Measurements from ENCODE around the gene CLDN22.
"Not testable (repeated sequence)": the region's sequence is repeated elsewhere in the genome, so short reads cannot be mapped to it uniquely, and the experiment has no call there.

Gene CLDN22

DNA sequence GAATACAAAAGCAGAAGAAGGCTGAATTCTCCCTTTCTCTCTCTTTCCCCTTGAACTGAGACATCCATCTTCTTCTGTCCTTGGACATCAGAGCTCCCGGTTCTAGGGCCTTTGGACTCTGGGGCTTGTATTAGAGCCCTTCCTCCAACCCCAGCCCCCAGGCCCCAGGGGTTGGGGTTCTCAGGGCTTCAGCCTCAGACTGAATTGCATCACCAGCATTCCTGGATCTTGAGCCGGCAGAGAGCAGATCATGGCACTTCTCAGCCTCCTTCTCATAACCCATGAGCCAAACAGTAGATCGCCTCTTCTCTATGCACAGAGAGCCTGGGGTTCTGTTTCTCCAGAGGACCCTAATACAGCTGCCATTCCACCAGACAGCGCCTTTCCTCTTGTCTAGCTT is 27.5 kb upstream of the CLDN22 start:
- in situ Hi-C loops (cut with MboI; ENCODE audit: low sequenced_read_pairs) = no loop called here

DNA sequence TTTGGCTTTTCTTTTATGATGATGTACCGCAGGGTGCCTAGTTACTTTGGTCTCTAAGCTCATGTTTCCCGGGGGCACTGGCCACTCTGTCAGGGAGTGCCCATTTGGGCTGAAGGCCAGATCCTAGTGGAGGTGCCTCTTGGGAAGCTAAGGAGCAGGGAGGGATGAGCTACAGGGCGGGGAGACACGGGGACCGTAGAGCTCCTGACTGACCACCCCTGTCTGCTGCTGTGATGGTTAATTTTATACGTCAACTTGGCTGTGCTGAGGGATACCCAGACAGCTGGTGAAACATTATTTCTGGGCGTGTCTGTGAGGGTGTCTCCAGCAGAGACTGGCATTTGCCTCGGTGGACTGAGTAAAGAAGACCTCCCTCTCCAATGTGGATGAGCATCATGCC is 27.1 kb upstream of the CLDN22 start:
- in situ Hi-C loops (cut with MboI; ENCODE audit: low sequenced_read_pairs) = no loop called here

DNA sequence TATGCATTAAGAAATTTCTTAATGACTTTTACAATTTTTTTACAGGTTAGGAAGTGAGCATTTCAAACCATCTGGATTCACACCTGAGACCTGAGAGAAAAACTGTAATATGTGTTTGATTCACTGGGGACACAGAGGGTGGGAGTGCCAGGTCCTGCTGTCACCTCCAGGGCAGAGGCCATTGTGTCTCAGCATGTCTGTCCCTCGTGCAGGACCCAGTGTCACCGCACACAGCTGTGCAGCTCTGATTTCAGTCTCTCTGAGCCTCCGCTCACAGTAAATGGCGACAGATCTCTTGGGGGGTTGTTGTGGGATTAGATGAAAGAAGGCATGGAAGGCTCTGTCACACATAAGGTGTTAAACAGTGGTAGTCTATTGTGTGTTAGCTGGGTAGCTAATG is 25.2 kb upstream of the CLDN22 start:
- in situ Hi-C loops (cut with MboI; ENCODE audit: low sequenced_read_pairs) = no loop called here

DNA sequence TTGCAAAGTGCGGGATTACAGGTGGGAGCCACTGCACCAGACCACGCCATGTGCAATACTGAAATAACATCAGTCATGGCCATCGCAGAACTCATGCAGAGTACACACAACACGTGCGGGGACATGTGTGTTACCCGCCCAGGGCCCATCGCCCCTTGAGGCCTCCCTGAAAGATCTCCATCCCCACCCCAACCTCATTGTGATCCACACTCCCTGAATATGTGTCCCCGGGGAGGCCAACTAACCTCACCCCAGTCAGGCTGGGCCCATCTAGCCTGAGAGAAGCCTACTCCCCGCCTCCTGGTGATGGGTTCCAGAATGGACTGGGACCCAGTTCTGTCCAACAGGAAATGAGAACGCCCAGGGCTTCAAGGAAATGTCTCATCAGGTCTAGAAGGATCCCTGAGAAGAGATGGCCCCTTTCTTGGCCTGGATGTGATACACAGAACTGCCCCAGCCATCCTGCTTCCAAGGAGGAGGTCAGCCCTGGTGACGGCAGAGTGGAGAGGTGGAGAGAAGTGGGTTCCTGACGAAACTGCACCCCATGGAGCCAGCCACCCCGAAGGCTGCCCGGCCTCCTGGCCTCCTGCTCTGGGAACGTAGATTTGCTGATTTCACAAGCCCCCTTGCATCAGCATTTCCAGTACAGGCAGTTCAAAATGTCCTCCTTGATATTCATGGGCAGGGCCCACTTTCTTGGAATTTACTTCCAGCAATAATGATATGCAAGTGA is 24.6 kb upstream of the CLDN22 start:
- in situ Hi-C loops (cut with MboI; ENCODE audit: low sequenced_read_pairs) = no loop called here

DNA sequence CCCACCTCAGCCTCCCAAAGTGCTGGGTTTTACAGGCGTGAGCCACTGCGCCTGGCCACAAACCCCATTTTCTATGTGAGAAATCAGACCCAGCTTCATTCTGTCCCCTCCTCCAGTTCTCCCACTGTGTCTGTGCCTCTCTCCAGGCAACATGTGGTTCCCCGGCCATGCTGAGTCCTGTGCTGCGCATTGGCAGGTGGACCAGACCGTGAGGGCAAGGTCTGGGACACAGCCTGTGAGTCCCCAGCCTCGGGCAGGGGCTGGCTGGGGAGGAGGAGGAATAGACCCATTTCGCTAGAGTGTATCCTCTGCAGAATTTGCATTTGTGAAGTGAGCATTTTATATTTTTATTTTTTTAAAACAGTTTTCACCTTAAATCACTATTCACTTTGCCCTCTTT is 23.7 kb upstream of the CLDN22 start:
- in situ Hi-C loops (cut with MboI; ENCODE audit: low sequenced_read_pairs) = no loop called here

DNA sequence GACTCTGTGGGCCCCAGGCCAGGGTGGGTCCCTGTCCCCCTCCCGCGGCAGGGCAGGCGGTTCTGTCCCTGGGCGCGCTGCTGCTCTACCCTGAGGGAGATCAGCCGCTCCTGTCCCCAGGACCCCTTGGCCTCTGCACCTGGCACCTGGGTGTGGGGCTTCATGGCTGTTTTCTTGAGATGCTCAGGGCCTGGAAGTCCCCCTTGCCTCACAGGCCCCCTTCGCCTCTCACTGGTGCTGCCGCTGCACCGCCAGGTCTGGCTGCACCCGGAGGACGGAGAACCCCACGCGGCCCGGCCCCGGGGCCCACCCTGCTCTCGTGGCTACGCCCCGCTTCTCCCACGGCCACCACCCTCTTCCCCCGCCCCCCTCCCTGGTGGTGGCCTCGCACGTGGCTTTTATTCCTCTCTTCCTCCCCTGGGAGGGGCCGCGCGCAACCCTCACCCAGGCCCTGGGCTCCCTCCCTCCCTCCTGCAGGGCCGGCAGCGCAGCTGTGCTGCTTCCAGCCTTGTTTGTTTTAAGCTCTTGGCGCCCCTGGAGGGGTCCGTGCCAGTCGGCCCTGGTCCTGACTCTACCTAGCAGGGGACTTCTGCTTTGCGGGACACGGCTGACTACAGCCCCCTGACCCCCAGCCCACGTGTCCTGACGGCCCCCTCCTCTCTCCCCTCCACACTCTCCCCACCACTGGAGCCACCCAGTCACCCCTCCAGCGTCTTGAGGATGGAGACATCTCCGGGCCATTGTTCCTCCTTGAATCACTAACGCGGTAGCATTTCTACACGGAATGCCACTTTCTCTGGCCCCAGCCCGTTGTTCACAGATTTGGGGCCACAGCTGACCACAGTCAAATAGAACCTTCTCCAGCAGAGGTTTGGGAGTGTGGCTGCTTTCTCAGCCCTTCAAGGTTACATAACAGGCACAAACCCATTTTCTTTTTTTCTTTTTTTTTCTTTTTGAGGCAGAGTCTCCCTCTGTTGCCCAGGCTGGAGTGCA is 22.8 kb upstream of the CLDN22 start:
- in situ Hi-C loops (cut with MboI; ENCODE audit: low sequenced_read_pairs) = no loop called here

DNA sequence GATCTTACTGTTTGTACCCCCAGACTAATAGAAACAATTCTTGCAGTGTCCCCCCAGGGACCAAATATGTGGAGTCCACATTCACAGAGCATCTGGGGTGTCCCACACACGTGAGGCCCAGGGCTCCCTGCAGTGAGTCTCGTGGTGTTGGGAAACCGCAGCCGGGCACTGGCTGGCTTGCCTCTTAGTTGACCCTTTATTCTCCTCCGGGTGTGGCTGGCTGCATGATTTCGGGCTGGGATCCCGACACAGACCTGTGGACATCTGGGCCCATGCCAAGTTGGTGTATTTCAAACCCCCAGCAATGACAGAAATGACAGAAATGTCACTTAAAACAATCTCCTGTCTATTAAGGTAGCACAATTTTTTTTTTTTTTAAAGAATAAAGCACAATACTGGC is 17.8 kb upstream of the CLDN22 start:
- in situ Hi-C loops (cut with MboI; ENCODE audit: low sequenced_read_pairs) = no loop called here

DNA sequence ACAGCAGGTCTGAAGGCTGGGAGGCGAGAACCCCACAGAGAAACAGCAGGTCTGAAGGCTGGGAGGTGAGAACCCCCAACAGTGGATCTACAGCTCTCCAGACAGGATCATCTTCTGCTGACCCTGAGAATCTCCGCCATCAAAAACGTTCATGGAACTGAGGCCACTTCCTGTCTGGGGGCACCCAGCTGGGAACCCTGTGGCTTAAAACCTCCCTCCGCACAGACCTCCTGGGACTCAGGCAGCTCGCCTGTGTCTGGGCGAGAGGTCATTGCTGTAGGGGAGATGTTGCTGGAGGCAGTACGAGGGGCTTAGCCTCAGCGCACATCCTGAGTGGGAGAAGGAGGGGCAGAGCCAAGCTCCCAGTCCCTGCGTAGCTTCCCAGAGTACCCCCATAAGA is 17.3 kb upstream of the CLDN22 start:
- in situ Hi-C loops (cut with MboI; ENCODE audit: low sequenced_read_pairs) = no loop called here

DNA sequence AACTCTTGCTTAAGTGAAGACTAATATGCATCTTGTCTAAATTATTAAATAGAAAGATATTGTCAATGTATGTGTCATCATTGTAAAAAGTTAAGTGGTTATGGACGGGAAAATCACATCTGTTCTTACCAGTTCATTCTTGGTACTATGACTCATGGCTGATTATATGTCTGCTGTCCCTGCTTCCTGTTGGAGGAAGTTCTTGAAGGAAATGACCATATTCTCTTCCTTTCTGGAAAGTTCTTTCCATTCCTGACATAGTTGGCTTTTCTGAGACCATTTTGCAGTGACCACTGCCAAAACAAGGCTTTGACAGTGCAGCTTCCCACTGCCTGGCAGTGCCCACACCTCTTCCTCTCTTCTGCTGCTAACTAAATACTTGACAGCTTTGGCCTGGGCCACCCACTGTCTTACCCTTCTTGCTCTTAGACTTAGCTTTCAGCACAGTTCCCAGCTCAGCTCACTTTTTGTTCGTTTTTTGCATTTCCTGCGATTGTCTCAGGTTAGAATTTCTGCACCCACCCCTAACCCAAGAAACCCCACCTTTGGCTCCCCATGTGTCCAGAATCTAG is 15.4 kb upstream of the CLDN22 start:
- in situ Hi-C loops (cut with MboI; ENCODE audit: low sequenced_read_pairs) = no loop called here

DNA sequence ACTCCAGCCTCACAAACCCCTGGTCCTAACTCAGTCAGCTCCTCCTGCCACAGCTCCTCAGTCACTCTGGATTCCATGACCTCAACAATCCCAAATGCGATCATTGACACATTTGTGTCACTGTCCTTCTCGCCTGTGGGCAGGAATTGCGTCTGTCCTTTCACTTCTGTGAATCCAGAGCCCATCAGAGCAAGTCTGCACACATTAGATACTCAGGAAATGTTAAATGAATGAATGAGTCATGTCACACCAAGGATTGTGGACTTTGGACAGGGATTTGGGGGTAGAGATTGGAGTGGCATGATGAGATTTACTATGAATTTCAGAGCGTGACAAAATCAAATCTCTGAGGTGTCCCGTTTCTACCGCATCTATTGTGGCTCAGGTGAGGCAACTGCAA is 13.9 kb upstream of the CLDN22 start:
- in situ Hi-C loops (cut with MboI; ENCODE audit: low sequenced_read_pairs) = no loop called here

DNA sequence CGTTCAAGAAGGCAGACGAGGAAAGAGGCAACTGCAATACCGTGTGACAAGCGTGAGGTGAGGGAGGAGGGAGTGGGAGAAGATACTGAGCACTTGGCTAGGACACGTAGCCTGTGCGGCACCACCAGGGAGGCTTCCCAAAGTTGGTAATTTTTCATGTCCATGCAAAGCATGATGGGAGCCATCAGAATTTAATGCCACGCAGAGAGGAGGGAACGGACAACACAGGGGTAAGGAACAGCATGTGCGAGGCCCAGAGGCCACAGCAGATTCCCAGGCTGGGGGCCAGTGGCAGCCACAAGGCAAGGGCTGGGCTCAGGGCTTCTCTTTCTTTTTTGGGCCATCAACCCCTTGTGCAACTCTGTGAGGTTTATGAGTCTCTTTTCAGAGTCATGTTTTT is 13.1 kb upstream of the CLDN22 start:
- in situ Hi-C loops (cut with MboI; ENCODE audit: low sequenced_read_pairs) = no loop called here

DNA sequence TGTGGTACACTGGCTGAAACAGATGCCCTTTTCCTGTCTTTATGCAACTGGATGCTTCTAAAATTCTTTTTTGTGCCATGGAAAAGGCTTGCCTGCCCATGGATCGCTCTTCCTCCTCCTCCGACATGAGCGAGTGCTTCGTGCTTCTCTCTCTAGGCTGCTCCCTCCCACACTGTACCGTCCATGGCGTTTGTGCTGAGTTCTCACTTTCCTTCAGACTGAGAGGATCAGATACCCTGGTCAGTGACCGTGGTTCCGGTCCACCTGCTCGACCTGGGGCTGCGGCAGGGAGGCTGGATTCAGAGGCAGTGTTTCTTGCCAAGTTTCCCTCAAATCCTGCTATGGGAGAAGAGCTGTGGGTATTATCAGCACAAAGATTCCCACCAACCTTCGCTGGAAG is 12.4 kb upstream of the CLDN22 start:
- in situ Hi-C loops (cut with MboI; ENCODE audit: low sequenced_read_pairs) = no loop called here

DNA sequence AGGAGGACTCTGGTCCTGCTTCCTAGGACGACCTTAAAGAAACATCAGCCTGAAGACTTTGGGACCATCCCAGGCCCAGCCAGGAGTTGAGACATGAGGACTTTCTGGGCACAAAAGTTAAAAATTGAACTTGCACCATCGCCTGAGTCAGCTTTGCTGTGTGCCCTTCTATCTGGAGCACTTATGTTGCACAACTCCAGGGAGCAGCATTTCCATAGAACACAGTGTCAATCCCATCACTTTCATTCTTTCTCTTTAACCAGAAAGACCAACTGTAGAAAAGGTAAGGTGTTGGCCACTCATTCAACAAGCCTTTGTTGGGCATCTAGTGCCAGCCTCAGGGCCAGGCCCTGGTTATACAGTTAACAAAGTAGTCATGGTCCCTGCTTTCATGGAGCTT is 10.8 kb upstream of the CLDN22 start:
- in situ Hi-C loops (cut with MboI; ENCODE audit: low sequenced_read_pairs) = no loop called here

DNA sequence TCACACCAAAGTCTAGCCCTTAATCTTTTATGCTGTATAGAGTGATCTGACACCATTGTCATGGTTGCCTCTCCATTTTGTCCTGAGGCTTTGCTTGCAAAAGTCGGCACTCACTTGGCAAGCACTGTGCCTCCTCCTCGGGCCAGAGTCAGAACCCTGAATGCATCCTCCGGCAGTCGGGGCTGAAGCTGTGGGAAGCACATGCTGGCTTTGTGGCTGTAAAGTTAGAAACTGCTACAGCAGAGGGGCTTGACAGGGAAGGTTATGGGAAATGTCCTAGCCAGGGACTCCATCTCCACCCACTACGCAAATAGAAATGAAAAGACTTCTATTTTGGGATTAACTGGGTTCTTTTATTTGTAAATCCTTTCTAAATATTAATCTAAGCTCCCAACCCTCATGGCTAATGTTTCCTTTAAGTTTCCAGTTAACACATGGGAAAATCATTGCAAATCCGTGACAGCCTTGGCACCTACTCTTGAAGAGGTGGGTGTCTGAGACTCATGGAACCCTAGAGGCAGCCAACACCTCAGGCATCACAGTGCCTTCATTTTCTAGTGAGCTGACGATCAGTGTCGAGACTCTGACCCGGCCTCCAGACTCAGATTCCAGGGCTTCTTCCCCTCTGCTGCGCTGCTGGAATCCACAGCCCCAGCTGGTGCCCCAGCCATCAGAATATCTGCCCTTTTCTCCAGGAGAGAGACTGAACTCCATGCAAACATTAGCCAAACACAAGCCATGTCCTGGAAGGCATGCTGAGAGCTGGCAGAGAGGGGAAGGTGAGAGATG is 10.1 kb upstream of the CLDN22 start:
- in situ Hi-C loops (cut with MboI; ENCODE audit: low sequenced_read_pairs) = no loop called here

DNA sequence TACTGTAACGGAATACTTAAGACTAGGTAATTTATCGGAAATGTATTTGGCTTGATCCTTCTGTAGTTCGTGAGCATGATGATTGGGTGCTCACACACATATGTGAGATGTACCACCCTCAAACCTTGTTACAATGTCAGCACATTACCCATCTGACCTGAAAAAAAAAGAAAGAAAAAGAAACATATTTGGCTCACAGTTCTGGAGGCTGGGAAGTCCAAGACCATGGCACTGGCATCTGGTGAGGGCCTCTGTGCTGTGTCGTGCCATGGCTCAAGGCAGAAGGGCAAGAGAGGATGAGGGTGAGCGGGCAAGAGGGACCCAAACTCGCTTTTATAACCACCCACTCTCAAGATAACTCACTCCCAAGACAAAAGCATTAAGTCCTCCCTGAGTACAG is 9.2 kb upstream of the CLDN22 start:
- in situ Hi-C loops (cut with MboI; ENCODE audit: low sequenced_read_pairs) = no loop called here

DNA sequence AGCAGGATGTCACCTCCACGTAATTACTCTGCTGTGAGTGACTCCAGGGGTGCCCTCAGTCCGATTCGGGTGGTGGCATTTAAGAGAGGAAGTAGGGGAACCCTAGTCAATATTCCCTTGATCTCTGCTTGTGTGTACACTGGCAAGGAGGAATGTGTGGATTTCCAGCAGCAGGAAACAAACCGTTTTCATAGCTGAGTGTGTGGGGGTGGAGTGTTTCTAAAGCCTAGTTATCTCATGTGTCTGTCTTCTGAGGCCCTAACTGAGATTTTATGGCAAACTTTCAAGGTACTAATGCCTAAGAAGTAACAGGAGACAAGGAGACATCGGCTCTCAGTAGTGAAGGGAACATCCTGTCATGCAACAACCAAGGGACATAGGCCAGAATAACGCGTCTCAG is 8.8 kb upstream of the CLDN22 start:
- in situ Hi-C loops (cut with MboI; ENCODE audit: low sequenced_read_pairs) = no loop called here

DNA sequence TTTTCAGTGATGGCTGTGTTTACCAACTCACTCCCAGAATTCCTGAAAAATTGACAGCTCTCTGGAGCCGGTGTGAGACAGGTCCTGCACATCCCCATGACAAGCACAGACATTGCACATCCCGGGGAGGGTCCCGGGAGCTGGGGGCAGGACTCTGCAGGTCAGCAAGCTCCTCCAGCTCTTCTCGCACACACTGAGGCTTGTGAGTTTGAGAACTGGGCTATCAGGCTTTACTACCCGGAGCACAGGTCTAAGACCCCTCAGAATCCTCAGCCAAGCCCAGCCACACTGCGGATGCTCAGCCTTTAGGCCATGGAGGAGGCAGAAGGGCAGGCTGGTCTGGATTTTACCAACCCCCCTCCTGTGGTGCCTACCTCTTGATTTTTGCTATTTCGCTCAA is 7.8 kb upstream of the CLDN22 start:
- in situ Hi-C loops (cut with MboI; ENCODE audit: low sequenced_read_pairs) = no loop called here

DNA sequence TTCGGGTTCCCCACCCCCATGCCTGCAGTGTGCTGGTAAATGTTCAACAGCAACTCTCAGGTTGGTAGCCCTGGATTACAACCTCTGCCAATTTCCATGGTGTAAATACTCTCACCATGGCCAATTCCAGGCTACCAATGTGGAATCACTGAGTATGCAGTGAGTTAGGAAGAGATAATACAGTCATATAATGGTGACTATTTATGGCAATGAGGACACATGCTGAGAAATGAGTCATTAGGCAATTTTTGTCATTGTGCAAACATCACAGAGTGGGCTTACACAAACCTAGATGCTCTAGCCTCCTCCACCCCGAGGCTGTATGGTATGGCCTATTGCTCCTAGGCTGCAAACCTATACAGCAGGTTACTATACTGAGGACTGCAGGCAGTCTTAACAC is 6.8 kb upstream of the CLDN22 start:
- in situ Hi-C loops (cut with MboI; ENCODE audit: low sequenced_read_pairs) = no loop called here

DNA sequence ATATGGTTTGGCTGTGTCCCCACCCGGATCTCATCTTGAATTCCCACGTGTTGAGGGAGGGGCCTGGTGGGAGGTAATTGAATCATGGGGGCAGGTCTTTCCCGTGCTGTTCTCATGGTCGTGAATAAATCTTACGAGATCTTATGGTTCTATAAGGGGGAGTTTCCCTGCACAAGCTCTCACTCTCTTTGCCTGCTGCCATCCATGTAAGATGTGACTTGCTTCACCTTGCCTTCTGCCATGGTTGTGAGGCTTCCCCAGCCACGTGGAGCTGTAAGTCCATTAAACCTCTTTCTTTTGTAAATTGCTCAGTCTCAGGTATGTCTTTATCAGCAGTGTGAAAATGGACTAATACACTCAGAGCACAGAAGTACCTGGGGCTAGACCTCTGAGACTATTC is 6.3 kb upstream of the CLDN22 start:
- in situ Hi-C loops (cut with MboI; ENCODE audit: low sequenced_read_pairs) = not testable (repeated sequence)

DNA sequence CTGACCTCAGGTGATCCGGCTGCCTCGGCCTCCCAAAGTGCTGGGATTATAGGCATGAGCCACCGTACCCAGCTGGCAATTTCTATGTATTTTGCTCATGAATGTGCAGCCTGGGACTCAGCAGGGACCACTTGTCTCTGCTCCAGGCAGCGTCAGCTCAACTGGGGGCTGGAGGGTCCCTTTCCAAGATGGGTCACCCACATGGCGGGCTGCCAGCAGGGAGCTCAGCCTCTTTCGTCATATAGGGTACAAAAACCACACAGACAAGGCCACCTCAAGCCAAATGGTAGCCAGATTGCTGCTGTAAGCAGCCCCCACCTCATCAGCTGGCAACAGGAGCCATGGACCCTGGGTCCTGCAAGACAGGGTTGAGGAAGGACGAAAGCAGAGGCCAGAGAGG is 4.5 kb upstream of the CLDN22 start:
- in situ Hi-C loops (cut with MboI; ENCODE audit: low sequenced_read_pairs) = no loop called here

DNA sequence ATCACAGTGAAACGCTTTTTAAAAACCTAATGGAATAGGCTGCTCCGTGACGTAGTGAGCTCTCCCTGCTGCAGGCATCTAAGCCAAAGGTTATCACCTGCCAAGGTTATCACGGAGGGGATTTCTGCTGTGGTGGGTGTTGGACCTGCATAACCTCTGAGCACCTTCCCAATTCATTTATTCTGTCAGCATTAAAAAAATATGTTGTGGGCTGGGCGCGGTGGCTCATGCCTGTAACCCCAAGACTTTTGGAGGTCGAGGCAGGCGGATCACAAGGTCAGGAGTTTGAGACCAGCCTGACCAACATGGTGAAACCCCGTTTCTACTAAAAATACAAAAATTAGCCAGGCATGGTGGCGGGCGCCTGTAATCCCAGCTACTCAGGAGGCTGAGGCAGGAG is 4.0 kb upstream of the CLDN22 start:
- in situ Hi-C loops (cut with MboI; ENCODE audit: low sequenced_read_pairs) = not testable (repeated sequence)

All from hTERT RPE-1 (cell line).